ENCODE data around the gene YBEY. TPM values are rescaled to one million over a fixed set of nuclear protein-coding genes. Genes with fewer than 3 reads are reported as not detected.
A peak's percentile ranks its signal among the peaks of the same experiment; 100 is the strongest.

The YBEY gene
- polyA plus RNA-seq, 1 experiment: 31.2 TPM

DNA sequence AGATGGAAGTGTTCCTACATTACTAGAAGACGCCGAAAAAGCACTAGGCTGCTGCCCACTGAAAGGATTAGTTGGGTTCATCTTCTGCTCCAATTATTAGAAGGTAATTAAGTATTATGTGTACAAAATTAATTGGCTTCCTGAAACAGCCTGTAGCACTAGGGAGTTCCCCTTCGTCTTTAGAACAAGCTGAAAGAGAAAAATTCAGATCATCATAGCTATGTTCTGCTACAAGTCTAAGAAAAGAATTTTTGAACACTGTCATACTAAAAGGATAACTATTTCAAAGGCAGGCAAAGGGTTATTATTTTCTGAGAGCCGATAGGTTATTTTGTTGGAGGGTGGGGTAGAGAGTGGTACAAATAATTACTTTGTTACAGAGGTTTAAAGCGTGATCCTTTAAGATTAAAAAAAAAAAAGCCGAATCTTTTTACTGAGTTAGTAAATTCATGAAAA, 908 bp upstream of the YBEY start, which contains the start of gene MCM3AP:
TSS of gene MCM3AP (minus strand) at position 406 of the 456 bp plus-strand sequence. CDS start at position 81, 325 bp downstream.
- ChIA-PET CTCF (interaction anchor here (0.6 to 2.0 kb wide), 5 partner anchors 11 to 312 kb away, joined by 3 to 11 read pairs (median 4); no protein-coding TSS in a partner anchor), POLR2A (interaction anchor here (0.7 to 1.3 kb wide), 3 partner anchors 16 to 132 kb away, joined by 3 to 6 read pairs (median 5); partner anchors contain the start of gene C21orf58)
- Histone ChIP-seq H3K27me3 (ENCODE audit: control insufficient read depth, insufficient read depth, low read length) (no peaks in the 10 kb centered on the region), H3K27ac (ENCODE audit: low read depth, low read length) (peak within 1 kb of the TSS; percentile 83), H3K4me3 (ENCODE audit: low read depth, low read length) (peak within 1 kb of the TSS; percentile 78), H3K9me3 (ENCODE audit: control insufficient read depth, insufficient read depth, low read length) (0 out of 2 replicates have a peak, but pooled peaks cover 2% of the 10 kb centered on the region)
- no peak for DNase-seq (ENCODE audit: low read depth, low spot score)
- TF ChIP-seq, protein P1, sequence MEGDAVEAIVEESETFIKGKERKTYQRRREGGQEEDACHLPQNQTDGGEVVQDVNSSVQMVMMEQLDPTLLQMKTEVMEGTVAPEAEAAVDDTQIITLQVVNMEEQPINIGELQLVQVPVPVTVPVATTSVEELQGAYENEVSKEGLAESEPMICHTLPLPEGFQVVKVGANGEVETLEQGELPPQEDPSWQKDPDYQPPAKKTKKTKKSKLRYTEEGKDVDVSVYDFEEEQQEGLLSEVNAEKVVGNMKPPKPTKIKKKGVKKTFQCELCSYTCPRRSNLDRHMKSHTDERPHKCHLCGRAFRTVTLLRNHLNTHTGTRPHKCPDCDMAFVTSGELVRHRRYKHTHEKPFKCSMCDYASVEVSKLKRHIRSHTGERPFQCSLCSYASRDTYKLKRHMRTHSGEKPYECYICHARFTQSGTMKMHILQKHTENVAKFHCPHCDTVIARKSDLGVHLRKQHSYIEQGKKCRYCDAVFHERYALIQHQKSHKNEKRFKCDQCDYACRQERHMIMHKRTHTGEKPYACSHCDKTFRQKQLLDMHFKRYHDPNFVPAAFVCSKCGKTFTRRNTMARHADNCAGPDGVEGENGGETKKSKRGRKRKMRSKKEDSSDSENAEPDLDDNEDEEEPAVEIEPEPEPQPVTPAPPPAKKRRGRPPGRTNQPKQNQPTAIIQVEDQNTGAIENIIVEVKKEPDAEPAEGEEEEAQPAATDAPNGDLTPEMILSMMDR (IDR thresholded peaks at IDR 0.05; ENCODE audit: low read depth, low read length): no peak

DNA sequence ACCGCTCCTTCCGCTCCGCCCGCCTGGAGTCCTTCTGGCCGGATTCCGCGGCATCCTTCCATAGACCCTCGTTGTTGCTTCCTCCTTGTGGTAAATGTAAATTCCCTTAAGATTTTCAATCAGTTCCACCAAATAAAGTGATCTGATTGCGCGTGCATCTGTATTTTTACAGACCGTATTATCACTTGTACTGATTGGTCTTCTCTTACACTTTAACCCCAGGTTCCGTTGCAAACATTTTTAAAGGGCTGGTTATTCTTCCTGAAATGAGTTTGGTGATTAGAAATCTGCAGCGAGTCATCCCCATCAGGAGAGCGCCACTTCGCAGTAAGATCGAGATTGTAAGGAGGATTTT, 483 bp downstream of the YBEY start:
- CTCF ChIA-PET: no interaction called here
- TF ChIP-seq, protein P1 (IDR thresholded peaks at IDR 0.05; ENCODE audit: low read depth, low read length): peak; percentile 11; the same call in 1 of the 2 replicates

DNA sequence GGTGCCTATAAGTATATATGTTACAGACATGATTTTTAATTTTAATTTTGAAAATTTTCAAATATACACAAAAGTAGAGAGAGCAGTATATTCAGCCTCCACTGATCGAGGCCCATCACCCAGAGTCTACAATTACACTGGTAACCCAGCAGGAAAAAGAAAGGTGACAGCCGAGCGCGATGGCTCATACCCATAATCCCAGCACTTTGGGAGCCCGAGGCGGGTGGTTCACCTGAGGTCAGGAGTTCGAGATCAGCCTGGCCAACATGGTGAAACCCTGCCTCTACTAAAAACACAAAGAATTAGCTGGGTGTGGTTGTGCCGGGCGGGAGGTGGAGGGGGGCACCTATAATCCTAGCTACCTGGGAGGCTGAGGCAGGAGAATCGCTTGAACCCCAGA, 1.4 kb downstream of the YBEY start:
- H3K4me3 ChIP-seq (ENCODE audit: low read depth, low read length): peak overlapping the region; percentile 78; the same call in 1 of the 2 replicates
- POLR2A ChIA-PET: no interaction called here

More for the DNA sequence above, 483 bp downstream of the YBEY start:
- H3K27ac ChIP-seq (ENCODE audit: low read depth, low read length): peak overlapping the region; percentile 83
- H3K9me3 ChIP-seq (ENCODE audit: control insufficient read depth, insufficient read depth, low read length): 0 out of 2 replicates have a peak, but pooled peaks cover 2% of the 10 kb centered on the region
- peak overlapping the region; percentile 78 for H3K4me3 ChIP-seq (ENCODE audit: low read depth, low read length)
- H3K27me3 ChIP-seq (ENCODE audit: control insufficient read depth, insufficient read depth, low read length): no peaks in the 10 kb centered on the region
- POLR2A ChIA-PET: interaction anchor here (1.0 kb wide), 1 partner anchor 14 kb away, joined by 3 read pairs; no protein-coding TSS in a partner anchor
- DNase-seq (ENCODE audit: low read depth, low spot score): peak; percentile 30

DNA sequence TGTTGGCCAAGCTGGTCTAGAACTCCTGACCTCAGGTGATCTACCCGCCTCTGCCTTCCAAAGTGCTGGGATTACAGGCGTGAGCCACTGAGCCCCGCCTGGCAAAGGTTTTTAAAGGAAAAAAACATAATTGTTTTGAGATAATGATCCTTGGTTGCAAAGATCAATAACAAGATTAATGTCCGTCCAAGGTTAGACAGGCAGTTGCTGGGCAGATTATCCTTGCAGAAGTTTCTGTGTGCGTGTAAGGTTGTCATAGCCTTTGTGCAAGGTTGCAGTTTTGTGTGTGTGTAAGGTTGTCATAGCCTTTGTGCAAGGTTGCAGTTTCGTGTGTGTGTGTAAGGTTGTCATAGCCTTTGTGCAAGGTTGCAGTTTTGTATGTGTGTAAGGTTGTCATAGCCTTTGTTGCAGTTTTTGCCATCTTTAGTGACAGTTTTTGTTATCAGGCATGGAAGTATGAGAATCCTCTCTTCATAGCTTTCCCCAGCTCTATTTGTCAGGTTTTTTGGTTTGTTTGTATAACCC, 3.6 kb downstream of the YBEY start:
- H3K27ac ChIP-seq (ENCODE audit: low read depth, low read length): no peak overlapping the region
- H3K4me3 ChIP-seq (ENCODE audit: low read depth, low read length): no peak overlapping the region
- CTCF ChIA-PET: no interaction called here
- H3K9me3 ChIP-seq (ENCODE audit: control insufficient read depth, insufficient read depth, low read length): peaks cover 4% of the 10 kb centered on the region
- DNase-seq (ENCODE audit: low read depth, low spot score): no peak
- TF ChIP-seq, protein P1 (IDR thresholded peaks at IDR 0.05; ENCODE audit: low read depth, low read length): no peak
- POLR2A ChIA-PET: no interaction called here
- H3K27me3 ChIP-seq (ENCODE audit: control insufficient read depth, insufficient read depth, low read length): no peaks in the 10 kb centered on the region

More for the DNA sequence above, 1.4 kb downstream of the YBEY start:
- CTCF ChIA-PET: no interaction called here
- peaks cover 2% of the 10 kb centered on the region; the same call in 1 of the 2 replicates for H3K9me3 ChIP-seq (ENCODE audit: control insufficient read depth, insufficient read depth, low read length)
- TF ChIP-seq, protein P1 (IDR thresholded peaks at IDR 0.05; ENCODE audit: low read depth, low read length): no peak
- H3K27ac ChIP-seq (ENCODE audit: low read depth, low read length): no peak overlapping the region
- H3K27me3 ChIP-seq (ENCODE audit: control insufficient read depth, insufficient read depth, low read length): no peaks in the 10 kb centered on the region
- no peak for DNase-seq (ENCODE audit: low read depth, low spot score)

DNA sequence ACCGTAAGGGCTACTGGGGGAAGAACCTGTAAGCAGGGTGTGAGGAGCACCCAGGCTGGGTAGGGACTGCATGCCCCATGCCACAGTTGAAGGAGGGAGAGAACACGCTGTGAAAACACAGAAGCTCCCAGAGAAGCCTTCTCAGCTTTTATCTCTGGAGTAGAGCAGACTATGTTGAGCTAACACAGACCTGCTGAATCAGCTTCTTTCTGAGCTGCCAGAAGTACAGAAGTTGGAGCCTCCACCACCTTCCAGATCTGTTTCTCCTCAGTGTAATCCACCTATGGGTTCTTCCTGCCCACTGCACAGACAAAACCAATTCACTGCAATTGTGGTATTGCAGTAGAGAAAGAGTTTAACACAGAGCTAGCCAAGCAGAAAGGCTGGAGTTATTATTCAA, 5.4 kb downstream of the YBEY start:
- peaks cover 4% of the 10 kb centered on the region for H3K9me3 ChIP-seq (ENCODE audit: control insufficient read depth, insufficient read depth, low read length)
- CTCF ChIA-PET: no interaction called here
- POLR2A ChIA-PET: no interaction called here
- TF ChIP-seq, protein P1 (IDR thresholded peaks at IDR 0.05; ENCODE audit: low read depth, low read length): no peak
- no peak overlapping the region for H3K27ac ChIP-seq (ENCODE audit: low read depth, low read length)
- no peak overlapping the region for H3K4me3 ChIP-seq (ENCODE audit: low read depth, low read length)
- no peak for DNase-seq (ENCODE audit: low read depth, low spot score)
- H3K27me3 ChIP-seq (ENCODE audit: control insufficient read depth, insufficient read depth, low read length): no peaks in the 10 kb centered on the region

All from AG04450 (cell line).